T-helper 2 cell treated with Interferon-gamma antibody and Interleukin-4, amounts not matched to agents 5 μg/mL and 100 μg/mL, for 36 hours (primary cell): ENCODE data around the gene PHYH.

Source experiments
- DNase-seq: peaks from one replicate; pipeline ENCODE4 v3.0.0; 2021; ENCODE audit warnings: low spot score
- H3K27ac Mint-ChIP-seq: one replicate; pipeline ENCODE4 v1.8.0; 2021; ENCODE audit warnings: mild to moderate bottlenecking, mixed read lengths
- H3K27me3 Mint-ChIP-seq: one replicate; pipeline ENCODE4 v1.8.0; 2021; ENCODE audit warnings: low read depth, mixed read lengths
- H3K36me3 Mint-ChIP-seq: one replicate; pipeline ENCODE4 v1.8.0; 2021; ENCODE audit warnings: low read depth, mixed read lengths
- H3K4me1 Mint-ChIP-seq: one replicate; pipeline ENCODE4 v1.8.0; 2021; ENCODE audit warnings: low read depth, mixed read lengths
- H3K4me3 Mint-ChIP-seq: one replicate; pipeline ENCODE4 v1.8.0; 2022; ENCODE audit warnings: mild to moderate bottlenecking, moderate library complexity, mixed read lengths
- H3K9me3 Mint-ChIP-seq: one replicate; pipeline ENCODE4 v1.8.0; 2021; ENCODE audit warnings: mixed read lengths

The PHYH gene

GRCh38 chr10:13299437-13300287 is at the start of gene PHYH:
Gene PHYH, minus strand, starts transcription at chr10:13300064. Its CDS starts 22 bp downstream, at chr10:13300042.
- Mint-ChIP-seq H3K4me3 (peak within 1 kb of the TSS; percentile 86), H3K27ac (peak within 1 kb of the TSS; percentile 92), H3K4me1 (peaks cover 14% of the 10 kb centered on the region), H3K9me3 (no peaks in the 10 kb centered on the region), H3K27me3 (no peaks in the 10 kb centered on the region), H3K36me3 (no peaks in the 10 kb centered on the region)
- peak; percentile 87 for DNase-seq

- peak; percentile 84 for DNase-seq
- H3K4me1 Mint-ChIP-seq: peaks cover 45% of the 10 kb centered on the region
- peak within 1 kb of the TSS; percentile 94 for H3K4me3 Mint-ChIP-seq
- H3K27ac Mint-ChIP-seq: peak within 1 kb of the TSS; percentile 95
- H3K9me3 Mint-ChIP-seq: no peaks in the 10 kb centered on the region
- peaks cover 15% of the 10 kb centered on the region for H3K36me3 Mint-ChIP-seq
- peaks cover 2% of the 10 kb centered on the region for H3K27me3 Mint-ChIP-seq
These were observed 48.6 kb upstream of the PHYH start, which contains the start of gene SEPHS1 for GRCh38 chr10:13348216-13349017. Gene SEPHS1, minus strand, starts transcription at chr10:13348293. Its CDS starts 3,343 bp downstream, at chr10:13344950.

- Mint-ChIP-seq H3K27me3 (no peaks in the 10 kb centered on the region), H3K4me1 (peaks cover 45% of the 10 kb centered on the region), H3K9me3 (no peaks in the 10 kb centered on the region), H3K27ac (peak overlapping the region; percentile 71), H3K4me3 (no peak overlapping the region), H3K36me3 (peaks cover 19% of the 10 kb centered on the region)
- peak; percentile 73 for DNase-seq
These were observed 47.8 kb upstream of the PHYH start for GRCh38 chr10:13347500-13348156.

- H3K27me3 Mint-ChIP-seq: no peaks in the 10 kb centered on the region
- peak overlapping the region; percentile 90 for H3K4me3 Mint-ChIP-seq
- peaks cover 41% of the 10 kb centered on the region for H3K4me1 Mint-ChIP-seq
- no peaks in the 10 kb centered on the region for H3K9me3 Mint-ChIP-seq
- H3K36me3 Mint-ChIP-seq: peaks cover 19% of the 10 kb centered on the region
- peak overlapping the region; percentile 86 for H3K27ac Mint-ChIP-seq
- DNase-seq: no peak
These were observed 47.2 kb upstream of the PHYH start for GRCh38 chr10:13347043-13347499.

GRCh38 chr10:13346283-13347042 is 46.6 kb upstream of the PHYH start:
- no peaks in the 10 kb centered on the region for H3K9me3 Mint-ChIP-seq

GRCh38 chr10:13340626-13341376 is 40.9 kb upstream of the PHYH start:
- peaks cover 41% of the 10 kb centered on the region for H3K36me3 Mint-ChIP-seq
- H3K4me3 Mint-ChIP-seq: peak overlapping the region; percentile 57
- H3K27ac Mint-ChIP-seq: peak overlapping the region; percentile 61
- peaks cover 24% of the 10 kb centered on the region for H3K4me1 Mint-ChIP-seq
- no peaks in the 10 kb centered on the region for H3K9me3 Mint-ChIP-seq
- no peak for DNase-seq
- H3K27me3 Mint-ChIP-seq: no peaks in the 10 kb centered on the region

More at GRCh38 chr10:13346283-13347042, 46.6 kb upstream of the PHYH start:
- no peak for DNase-seq
- Mint-ChIP-seq H3K4me3 (peak overlapping the region; percentile 90), H3K4me1 (peaks cover 35% of the 10 kb centered on the region), H3K27me3 (no peaks in the 10 kb centered on the region), H3K36me3 (peaks cover 19% of the 10 kb centered on the region), H3K27ac (peak overlapping the region; percentile 86)

- H3K4me1 Mint-ChIP-seq: peaks cover 20% of the 10 kb centered on the region
- H3K4me3 Mint-ChIP-seq: peak overlapping the region; percentile 57
- H3K9me3 Mint-ChIP-seq: no peaks in the 10 kb centered on the region
- peak overlapping the region; percentile 63 for H3K27ac Mint-ChIP-seq
- no peak for DNase-seq
- no peaks in the 10 kb centered on the region for H3K27me3 Mint-ChIP-seq
- H3K36me3 Mint-ChIP-seq: peaks cover 37% of the 10 kb centered on the region
These were observed 40.2 kb upstream of the PHYH start for GRCh38 chr10:13340068-13340467.

GRCh38 chr10:13338390-13339110 is 38.7 kb upstream of the PHYH start:
- H3K36me3 Mint-ChIP-seq: peaks cover 39% of the 10 kb centered on the region
- no peak for DNase-seq
- no peak overlapping the region for H3K4me3 Mint-ChIP-seq
- no peaks in the 10 kb centered on the region for H3K9me3 Mint-ChIP-seq
- no peaks in the 10 kb centered on the region for H3K27me3 Mint-ChIP-seq
- no peak overlapping the region for H3K27ac Mint-ChIP-seq
- H3K4me1 Mint-ChIP-seq: peaks cover 18% of the 10 kb centered on the region

- Mint-ChIP-seq H3K9me3 (no peaks in the 10 kb centered on the region), H3K4me3 (no peak overlapping the region), H3K4me1 (peaks cover 18% of the 10 kb centered on the region), H3K36me3 (peaks cover 37% of the 10 kb centered on the region), H3K27ac (no peak overlapping the region), H3K27me3 (no peaks in the 10 kb centered on the region)
- DNase-seq: no peak
These were observed 37.9 kb upstream of the PHYH start for GRCh38 chr10:13337827-13338196.

GRCh38 chr10:13337128-13337826 is 37.4 kb upstream of the PHYH start:
- peaks cover 18% of the 10 kb centered on the region for H3K4me1 Mint-ChIP-seq
- H3K36me3 Mint-ChIP-seq: peaks cover 40% of the 10 kb centered on the region
- no peak overlapping the region for H3K4me3 Mint-ChIP-seq
- no peak overlapping the region for H3K27ac Mint-ChIP-seq
- H3K27me3 Mint-ChIP-seq: no peaks in the 10 kb centered on the region
- no peaks in the 10 kb centered on the region for H3K9me3 Mint-ChIP-seq
- DNase-seq: no peak

GRCh38 chr10:13335881-13336280 is 36.0 kb upstream of the PHYH start:
- Mint-ChIP-seq H3K36me3 (peaks cover 49% of the 10 kb centered on the region), H3K27ac (no peak overlapping the region), H3K4me1 (peaks cover 16% of the 10 kb centered on the region), H3K4me3 (no peak overlapping the region), H3K27me3 (no peaks in the 10 kb centered on the region), H3K9me3 (no peaks in the 10 kb centered on the region)
- DNase-seq: no peak

GRCh38 chr10:13334556-13334955 is 34.7 kb upstream of the PHYH start:
- Mint-ChIP-seq H3K27me3 (no peaks in the 10 kb centered on the region), H3K36me3 (peaks cover 53% of the 10 kb centered on the region), H3K27ac (no peak overlapping the region), H3K4me3 (no peak overlapping the region), H3K9me3 (no peaks in the 10 kb centered on the region), H3K4me1 (peaks cover 7% of the 10 kb centered on the region)
- no peak for DNase-seq
